ENCODE data around the gene FOXF1. TPM values are rescaled to one million over a fixed set of nuclear protein-coding genes. Genes with fewer than 3 reads are reported as not detected.

The FOXF1 gene
- total RNA-seq, 2 donors from 2014 or later, result 6.3 to 12.1 TPM

DNA sequence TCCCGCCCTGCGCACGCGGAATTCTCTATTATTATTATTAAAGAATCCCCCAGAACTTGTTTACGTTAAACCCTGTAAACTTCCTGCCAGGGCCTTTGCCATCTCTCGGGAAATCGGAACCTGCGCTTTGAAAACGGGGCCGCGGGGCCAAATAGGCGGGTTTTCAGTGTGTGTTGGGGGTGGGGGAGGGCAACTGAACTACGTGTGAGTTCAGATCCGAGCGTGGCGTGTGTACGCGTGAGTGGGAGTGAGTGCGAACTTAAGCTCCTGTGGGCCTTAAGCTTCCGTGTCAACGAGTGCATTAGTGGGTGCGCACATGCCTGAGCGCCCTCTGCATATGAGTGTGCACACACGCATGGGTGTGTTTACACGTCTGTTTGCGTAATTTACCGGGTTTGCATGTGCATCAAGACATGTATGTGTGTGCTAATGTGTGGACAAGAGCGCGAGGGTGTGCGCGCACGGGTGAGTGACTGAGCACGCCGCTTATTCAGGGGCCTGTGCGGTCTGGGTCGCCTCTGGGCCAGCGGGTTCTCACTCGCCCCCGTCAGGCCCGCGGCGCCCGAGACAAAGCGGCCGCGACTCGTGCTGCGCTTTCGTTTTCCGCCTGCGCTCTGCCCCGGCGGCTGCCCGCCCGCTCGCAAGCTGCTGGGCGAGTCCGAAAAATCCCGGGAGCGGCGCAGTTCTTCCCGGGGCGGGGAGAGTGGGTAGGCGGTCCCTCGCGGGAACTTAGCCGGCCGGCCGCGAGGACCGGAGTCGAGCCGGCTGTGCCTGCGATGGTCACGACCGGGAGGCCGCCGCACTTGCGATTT is 1.2 kb upstream of the FOXF1 start:
- no peak for TF ChIP-seq CTCF (IDR thresholded peaks at IDR 0.05)
- H3K36me3 ChIP-seq, result no peaks in the 10 kb centered on the region
- no peaks in the 10 kb centered on the region for H3K9me3 ChIP-seq
- H3K27ac ChIP-seq, result peak overlapping the region; percentile 91
- H3K4me1 ChIP-seq, result no peaks in the 10 kb centered on the region
- DNase-seq, result peak; percentile 45
- peak overlapping the region; percentile 58 to 91 for H3K9ac ChIP-seq (ENCODE audit: low read depth in 2 of 2, low read length in 2 of 2)
- intact Hi-C loops (cut with DNase I), result no loop called here
- peaks cover 91% of the 10 kb centered on the region for H3K27me3 ChIP-seq
- peak overlapping the region; percentile 52 for H3K4me3 ChIP-seq

DNA sequence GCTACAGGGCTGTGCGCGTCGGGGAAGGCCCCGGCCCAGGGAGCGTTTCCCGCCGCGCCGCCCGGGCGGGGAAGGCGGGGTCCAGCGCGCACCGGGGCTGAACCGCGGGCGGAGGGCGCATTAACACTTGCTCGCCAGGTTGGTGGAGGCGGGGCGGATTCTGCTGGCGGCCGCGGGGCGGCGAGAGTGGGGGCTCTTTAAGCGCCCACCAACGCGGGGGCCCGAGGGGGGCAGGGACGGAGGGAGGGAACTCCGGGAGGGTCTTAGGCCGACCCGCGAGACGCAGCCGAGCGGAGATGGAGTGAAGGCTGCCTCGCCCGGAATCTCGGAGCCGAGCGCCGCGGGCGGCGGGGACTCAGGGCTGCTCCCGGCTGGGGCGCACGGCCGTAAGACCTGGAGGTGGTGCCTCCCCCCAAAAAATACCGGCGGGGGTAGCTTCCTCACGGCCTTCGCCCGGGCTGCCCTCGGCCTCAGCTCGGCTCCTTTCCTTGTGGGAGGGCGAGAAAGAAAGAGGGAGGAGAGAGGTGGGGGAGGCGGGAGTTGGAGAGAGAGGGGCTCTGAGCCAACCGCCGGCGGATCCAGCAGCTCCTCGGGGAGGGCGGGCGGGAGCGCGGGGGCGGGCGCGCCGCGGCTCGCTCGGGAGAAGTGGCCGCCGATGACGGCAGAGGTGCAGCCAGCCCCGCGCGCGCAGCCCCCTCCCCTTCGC is 415 bp upstream of the FOXF1 start:
- no peak for TF ChIP-seq CTCF (IDR thresholded peaks at IDR 0.05)
- Histone ChIP-seq H3K27ac (peak overlapping the region; percentile 91), H3K4me3 (peak overlapping the region; percentile 52), H3K9me3 (no peaks in the 10 kb centered on the region), H3K4me1 (no peaks in the 10 kb centered on the region), H3K9ac (ENCODE audit: low read depth in 2 of 2, low read length in 2 of 2) (peak overlapping the region; percentile 58 to 91), H3K36me3 (no peaks in the 10 kb centered on the region), H3K27me3 (peaks cover 85% of the 10 kb centered on the region)
- peak; percentile 58 for DNase-seq
- intact Hi-C loops (cut with DNase I), result loop anchor here (10.0 kb wide), 1 partner anchor 315 kb away; no protein-coding TSS in a partner anchor

DNA sequence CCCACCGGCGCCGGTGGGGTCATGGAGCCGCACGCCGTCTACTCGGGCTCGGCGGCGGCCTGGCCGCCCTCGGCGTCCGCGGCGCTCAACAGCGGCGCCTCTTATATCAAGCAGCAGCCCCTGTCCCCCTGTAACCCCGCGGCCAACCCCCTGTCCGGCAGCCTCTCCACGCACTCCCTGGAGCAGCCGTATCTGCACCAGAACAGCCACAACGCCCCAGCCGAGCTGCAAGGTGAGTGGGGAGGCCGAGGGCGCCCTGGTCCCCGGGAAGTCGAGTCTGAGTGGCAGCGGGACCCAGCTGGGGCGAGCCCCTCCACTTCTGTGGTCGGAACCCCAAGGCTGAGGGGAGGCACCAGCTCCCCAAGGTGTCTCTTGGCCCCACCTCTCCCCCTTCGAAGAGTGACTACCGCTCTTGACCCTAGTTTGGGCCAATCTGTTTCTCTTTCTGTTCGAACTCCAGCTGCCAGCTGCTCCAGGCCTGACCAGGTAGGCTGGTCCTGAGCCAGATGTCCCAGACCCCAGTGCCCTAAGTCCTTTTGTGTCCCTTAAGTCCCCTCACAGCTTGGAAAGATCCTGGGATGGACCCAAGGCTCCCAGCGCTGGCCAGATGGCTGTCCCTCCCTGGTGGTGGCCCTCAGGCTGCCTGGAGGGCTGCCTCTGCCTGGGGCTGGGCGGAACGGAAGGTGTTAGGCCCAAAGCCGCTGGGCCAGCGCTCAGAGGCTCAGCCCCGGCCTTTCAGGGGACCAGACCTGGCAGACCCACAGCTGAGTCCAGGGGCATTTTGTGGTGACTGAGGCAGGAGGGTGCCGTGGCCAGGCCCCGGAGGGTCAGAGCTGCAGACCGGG is 1.2 kb downstream of the FOXF1 start:
- Histone ChIP-seq H3K4me1 (no peaks in the 10 kb centered on the region), H3K27ac (peak overlapping the region; percentile 82), H3K27me3 (peaks cover 88% of the 10 kb centered on the region), H3K9ac (ENCODE audit: low read depth in 2 of 2, low read length in 2 of 2) (peak overlapping the region; percentile 73 to 91), H3K36me3 (no peaks in the 10 kb centered on the region), H3K9me3 (no peaks in the 10 kb centered on the region), H3K4me3 (peak overlapping the region; percentile 52)
- intact Hi-C loops (cut with DNase I), result loop anchor here (10.0 kb wide), 1 partner anchor 317 kb away; no protein-coding TSS in a partner anchor
- DNase-seq, result no peak
- TF ChIP-seq CTCF (IDR thresholded peaks at IDR 0.05), result no peak

- Histone ChIP-seq H3K27ac (peak overlapping the region; percentile 82), H3K9ac (ENCODE audit: low read depth in 2 of 2, low read length in 2 of 2) (peak overlapping the region; percentile 73 to 91), H3K4me3 (peak overlapping the region; percentile 52), H3K4me1 (no peaks in the 10 kb centered on the region), H3K27me3 (peaks cover 88% of the 10 kb centered on the region), H3K36me3 (no peaks in the 10 kb centered on the region), H3K9me3 (no peaks in the 10 kb centered on the region)
- intact Hi-C loops (cut with DNase I), result loop anchor here (10.0 kb wide), 1 partner anchor 318 kb away; no protein-coding TSS in a partner anchor
- no peak for DNase-seq
- no peak for TF ChIP-seq CTCF (IDR thresholded peaks at IDR 0.05)
Observed at GRCh38 chr16:86512301-86512859, 2.1 kb downstream of the FOXF1 start.
